Posterior vena cava (tissue), 2 donors: ENCODE measurements around the gene ECM1. TPM values are rescaled to one million over a fixed set of nuclear protein-coding genes. Genes with fewer than 3 reads are reported as not detected.

ENCODE experiments used
- DNase-seq: peaks from one replicate; pipeline ENCODE4 v3.0.0-alpha.2; 2020; ENCODE audit warnings: low spot score
- intact Hi-C, 2 donors: fragments of 100-400 bp; cut with DNase I; formaldehyde crosslinking; loops; one replicate each; pipeline versions ENCODE4 v1.14.1 to v1.14.2; 2022 to 2023
- total RNA-seq, 2 donors: library from RNA; stranded (reverse); fragmentation: NEBNext Ultra II Directional; extraction: Animal tissue kit (Norgen Biotek cat#: 25700); gene quantifications; one replicate each; pipeline ENCODE4 v1.2.1, GENCODE V29; 2021
- donor health status: DM: yes; HTN: yes; CAD: no.
- donor health status: DM: yes; HTN: yes; CAD: no.

The ECM1 gene
- total RNA-seq, 2 donors from 2014 or later, result 51.9 to 78.0 TPM

DNA sequence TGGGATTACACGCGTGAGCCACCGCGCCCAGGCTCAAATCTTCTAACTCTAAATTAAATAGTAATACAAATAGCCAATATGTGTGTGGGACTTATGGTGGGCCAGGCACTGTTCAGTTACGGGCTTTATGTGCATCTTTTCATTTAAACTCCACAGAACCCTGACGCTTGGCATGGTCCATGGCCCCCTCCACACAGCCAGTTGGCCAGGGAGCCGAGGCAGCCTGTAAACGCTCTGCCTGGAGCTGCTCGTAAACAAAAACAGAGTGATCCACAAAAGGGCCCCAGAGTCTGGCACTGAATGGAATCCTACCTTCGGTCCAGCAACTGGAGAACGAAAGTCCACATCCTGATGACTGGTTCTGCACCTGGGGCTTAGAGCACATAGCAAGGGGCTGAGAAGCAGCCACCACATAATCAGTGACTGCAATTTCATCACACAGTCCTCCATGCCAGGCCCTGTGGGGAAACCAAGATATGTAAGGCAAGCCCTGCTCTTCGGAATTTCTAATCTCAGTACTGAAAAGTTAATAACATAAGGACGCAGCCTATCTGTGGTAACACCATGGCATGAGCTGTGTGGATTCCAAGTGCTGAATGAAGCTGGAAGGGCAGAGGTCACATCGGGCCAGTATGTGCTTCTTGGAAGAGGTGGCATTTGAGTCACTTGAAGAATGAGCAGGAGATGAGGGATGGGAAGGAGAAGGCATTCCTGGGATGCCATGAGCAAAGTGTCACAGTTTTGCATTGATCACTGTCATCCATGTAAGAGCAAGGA is 27.8 kb downstream of the ECM1 start:
- peak; percentile 75 for DNase-seq
- intact Hi-C loops, result loop anchor here in 1 of 2 donors (10.0 kb wide), 1 partner anchor 51 kb away; the partner anchor contains the start of gene TARS2

DNA sequence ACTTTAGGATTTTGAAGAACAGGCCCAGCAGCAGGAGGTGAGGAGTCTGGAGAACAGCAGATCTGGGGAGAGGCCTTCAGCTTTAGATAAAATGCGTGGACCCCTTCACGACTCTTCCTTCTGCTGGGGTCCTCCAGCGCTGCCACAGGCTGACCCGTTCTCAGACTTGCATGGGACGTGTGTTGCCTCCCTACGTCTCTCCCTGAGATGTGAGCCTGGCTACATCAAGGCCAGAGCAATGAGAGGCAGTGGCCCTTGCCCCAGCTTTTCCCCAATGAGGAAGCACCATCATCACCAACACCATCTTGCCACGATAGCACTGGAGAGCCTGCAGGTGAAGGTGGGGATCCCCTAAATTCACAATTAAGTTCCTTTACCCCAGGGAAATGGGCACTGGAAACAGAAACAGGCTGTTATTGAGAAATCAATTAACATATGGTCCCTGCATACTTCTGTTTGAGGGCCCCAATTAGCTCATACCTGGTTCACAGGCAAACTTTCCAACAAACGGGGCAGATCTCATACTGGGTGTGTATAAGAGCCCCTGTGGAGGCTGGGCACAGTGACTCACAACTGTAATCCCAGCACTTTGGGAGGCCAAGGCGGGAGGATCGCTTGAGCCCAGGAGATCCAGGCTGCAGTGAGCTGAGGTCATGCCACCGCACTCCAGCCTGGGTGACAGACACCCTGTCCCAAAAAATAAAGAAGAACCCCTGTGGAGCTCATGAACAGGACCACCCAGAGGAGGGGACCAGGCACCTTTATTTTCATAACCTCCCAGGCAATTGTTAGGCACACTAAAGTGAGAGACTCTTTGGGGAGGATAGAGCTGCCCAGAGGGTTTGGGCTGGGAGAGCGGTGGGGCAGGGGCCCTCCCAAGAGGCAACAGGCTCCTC is 29.2 kb downstream of the ECM1 start:
- intact Hi-C loops, result loop anchor here in 1 of 2 donors (10.0 kb wide), 1 partner anchor 52 kb away; the partner anchor contains the start of gene TARS2
- peak; percentile 14 for DNase-seq

- DNase-seq, result peak; percentile 87
Observed at GRCh38 chr1:150537732-150538684, 30.1 kb downstream of the ECM1 start.

GRCh38 chr1:150543500-150544143 is 35.7 kb downstream of the ECM1 start:
- intact Hi-C loops, result no loop called here
- peak; percentile 93 for DNase-seq

More at GRCh38 chr1:150537732-150538684, 30.1 kb downstream of the ECM1 start:
- intact Hi-C loops, result loop anchor here in 1 of 2 donors (10.0 kb wide), 1 partner anchor 53 kb away; the partner anchor contains the start of gene TARS2

- no peak for DNase-seq
- intact Hi-C loops, result no loop called here
Observed at GRCh38 chr1:150544204-150544603, 36.3 kb downstream of the ECM1 start.

- no peak for DNase-seq
- intact Hi-C loops, result no loop called here
Observed at GRCh38 chr1:150545486-150546032, 37.6 kb downstream of the ECM1 start.

DNA sequence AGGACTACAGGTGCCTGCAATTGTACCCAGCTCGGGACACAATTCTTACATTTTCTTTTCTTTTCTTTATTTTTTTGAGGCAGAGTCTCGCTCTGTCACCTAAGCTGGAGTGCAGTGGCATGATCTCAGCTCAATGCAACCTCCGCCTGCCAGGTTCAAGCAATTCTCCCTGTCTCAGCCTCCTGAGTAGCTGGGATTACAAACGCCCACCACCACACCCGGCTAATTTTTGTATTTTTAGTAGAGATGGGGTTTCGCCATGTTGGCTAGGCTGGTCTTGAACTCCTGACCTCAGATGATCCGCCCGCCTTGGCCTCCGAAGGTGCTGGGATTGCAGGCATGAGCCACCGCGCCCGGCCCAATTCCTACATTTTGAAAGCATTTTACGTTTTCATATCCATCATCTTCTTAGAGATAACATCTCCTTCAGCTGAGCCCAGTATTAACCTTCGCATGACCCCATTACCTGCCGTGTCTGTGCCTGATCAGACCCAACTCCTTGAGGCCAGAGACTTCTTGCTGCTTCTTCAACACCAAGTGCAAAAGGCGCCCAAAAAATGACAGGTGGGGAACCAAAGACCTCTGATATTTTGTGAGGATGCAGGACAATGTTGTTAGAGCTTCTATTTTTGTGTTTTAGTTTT is 38.5 kb downstream of the ECM1 start:
- intact Hi-C loops, result no loop called here
- DNase-seq, result no peak

DNA sequence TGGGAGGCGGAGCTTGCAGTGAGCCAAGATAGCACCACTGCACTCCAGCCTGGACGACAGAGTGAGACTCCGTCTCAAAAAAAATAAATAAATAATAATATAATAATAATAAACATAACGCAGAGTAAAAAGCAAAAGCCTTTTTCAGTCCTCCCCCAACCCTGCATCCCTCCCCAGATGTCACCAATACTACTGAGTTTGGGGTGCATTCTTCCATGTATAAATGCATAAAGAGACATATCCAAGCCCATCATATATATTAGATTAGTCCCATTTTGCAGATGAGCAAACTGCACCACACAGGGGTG is 40.4 kb downstream of the ECM1 start:
- intact Hi-C loops, result no loop called here
- DNase-seq, result no peak

DNA sequence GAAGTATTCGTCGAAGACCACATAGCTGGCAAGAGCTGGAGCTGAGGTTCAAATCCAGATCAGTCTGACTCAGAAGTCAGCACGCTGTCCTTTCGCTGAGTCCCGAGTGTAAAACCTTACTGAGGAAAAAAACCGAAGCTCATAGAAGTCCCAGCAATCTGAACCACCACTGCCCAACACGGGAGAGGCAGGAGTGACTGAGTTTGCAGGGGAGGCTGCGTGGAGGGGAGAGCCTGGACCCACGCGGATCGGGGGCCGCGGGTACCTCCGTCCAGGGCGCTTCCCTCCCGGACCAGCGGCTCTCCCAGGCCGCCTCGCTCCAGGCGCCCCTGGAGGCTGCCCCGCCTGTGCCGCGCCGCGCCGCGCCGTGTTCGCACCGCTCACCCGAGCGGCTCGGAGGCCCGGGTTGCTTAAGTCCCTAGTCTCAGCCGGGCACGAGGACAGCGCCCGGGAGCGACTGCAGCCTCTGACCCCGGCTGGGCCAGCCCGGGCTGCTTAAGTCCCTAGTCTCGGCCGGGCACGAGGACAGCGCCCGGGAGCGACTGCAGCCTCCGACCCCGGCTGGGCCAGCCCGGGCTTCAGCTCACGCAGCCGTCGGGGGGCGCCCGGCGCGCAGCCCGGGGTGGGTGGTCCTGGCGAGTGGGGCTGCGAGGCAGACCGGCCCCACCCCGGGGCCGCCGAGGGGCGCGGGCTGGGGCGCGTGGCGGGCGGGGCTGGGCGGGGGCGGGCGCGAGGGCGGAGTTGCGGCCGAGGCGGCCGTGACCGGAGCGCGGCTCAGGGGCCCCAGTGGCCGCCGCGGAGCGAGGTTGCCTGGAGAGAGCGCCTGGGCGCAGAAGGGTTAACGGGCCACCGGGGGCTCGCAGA is 41.0 kb downstream of the ECM1 start, which contains the start of gene ADAMTSL4:
Gene ADAMTSL4 (plus strand): TSS at position 777 of the 864 bp plus-strand sequence. CDS start 2,881 bp downstream, outside the sequence.
- DNase-seq, result peak; percentile 92
- intact Hi-C loops, result no loop called here

DNA sequence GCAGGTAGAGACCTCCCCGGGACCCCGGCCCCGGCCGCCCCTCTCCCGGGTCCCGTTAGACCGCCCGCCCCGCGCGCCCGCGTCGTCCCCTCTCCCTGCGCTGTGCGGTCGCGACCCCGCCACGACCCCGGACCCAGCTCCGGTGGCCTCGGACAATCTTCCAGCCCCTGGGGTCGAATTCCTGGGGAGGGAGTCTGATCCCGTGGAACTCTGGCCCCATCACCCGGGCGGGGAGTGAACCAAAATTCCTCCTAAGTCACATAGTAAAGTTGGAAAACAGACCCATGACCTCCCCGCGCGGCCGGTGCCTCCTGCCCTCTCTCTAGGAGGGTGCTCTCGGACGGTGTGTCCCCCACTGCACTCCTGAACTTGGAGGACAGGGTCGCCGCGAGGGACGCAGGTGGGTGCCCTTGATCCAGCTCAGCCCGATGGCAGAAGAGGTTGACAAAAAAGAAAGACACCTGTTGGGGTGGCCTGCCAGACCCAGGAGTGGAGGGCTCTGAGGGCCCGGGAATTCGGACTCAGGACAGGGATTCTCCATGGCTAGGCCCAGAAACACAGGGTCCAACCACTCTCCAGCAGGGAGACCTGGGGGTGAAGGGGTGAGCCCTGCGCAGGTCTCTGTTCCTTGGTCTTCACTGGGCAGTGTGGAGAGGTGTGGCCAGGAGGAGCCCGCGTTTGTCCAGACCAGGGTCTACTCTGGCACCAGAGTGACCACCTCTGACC is 41.8 kb downstream of the ECM1 start:
- DNase-seq, result peak; percentile 91
- intact Hi-C loops, result loop anchor here in 1 of 2 donors (10.0 kb wide), 1 partner anchor 85 kb away; no protein-coding TSS in a partner anchor

DNA sequence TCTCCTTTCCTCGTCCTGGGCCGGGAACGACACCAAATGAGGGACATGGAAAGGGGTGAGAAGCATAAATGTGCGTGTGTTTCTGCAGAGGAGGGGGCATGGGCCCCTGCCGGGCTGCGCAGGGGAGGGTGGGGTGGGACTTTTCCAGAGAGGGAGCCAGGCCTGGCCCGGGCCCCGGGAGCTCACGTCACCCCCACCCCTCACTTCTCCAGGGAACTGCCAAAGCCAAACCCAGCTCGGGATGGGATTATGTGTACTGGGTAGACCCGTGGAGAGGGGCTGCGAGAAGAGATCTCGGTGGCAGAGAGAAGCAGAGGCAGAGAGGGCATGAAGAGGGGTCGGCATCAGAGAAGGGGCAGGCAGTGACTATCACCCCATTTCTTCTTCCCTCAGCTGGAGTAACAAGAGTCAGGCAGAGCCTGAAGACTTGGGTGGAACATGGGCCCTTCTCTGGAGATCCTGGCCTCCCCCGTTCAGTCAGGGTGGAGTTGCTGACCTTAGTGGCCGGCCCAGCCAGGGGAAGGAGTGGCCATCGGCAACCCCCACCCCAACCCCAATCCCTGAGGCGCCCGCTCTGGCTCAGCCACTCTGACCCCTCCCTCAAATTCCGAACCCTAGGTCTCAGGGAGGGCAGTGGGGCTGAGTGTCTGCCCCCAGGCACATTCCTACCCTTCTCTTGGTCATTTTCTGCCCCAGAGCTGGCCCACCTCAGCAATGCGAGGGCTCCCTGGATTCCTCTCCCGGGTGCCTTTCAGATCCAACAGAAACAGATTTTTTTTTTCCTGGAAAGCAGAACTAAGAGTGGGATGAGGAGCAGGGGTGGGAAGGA is 42.5 kb downstream of the ECM1 start:
- intact Hi-C loops, result loop anchor here in 1 of 2 donors (10.0 kb wide), 1 partner anchor 86 kb away; no protein-coding TSS in a partner anchor
- peak; percentile 91 for DNase-seq

DNA sequence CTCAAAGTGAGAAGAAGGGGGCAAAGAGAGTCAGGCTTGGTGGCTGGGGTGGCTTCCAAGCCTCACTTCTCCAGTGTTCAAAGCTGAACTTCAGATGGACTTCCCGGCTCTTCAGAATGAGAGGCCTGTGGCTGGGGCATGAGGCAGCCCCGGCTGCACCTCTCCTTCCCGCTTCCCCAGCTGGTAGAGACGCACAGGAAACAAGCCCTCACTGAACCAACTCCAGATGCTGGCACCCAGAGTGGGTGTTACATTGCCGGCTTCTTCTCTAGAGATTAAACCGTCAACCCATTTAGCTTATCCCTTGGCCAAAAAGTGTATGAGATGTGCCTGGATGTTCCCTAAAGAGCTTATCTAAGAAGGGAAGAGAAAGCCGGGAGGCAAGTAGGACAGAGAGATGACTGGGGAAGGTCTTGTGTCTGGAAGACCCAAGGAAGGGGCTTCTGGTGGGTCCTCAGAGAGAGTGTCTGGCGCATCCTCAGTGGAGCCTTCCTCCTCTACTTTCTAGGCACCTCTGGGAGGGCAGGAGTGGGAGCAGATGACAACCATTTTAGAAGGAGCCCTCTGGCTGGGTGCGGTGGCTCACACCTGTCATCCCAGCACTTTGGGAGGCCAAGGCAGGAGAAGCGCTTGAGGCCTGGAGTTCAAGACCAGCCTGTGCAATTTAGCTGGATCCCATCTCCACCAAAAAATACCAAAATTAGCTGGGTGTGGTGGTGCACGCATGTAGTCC is 43.3 kb downstream of the ECM1 start:
- intact Hi-C loops, result loop anchor here in 1 of 2 donors (10.0 kb wide), 1 partner anchor 86 kb away; no protein-coding TSS in a partner anchor

GRCh38 chr1:150551784-150552127 is 43.8 kb downstream of the ECM1 start:
- DNase-seq, result no peak
- intact Hi-C loops, result loop anchor here in 1 of 2 donors (10.0 kb wide), 1 partner anchor 87 kb away; no protein-coding TSS in a partner anchor

More for the DNA sequence above, 43.3 kb downstream of the ECM1 start:
- DNase-seq, result peak; percentile 82
